ENCODE results near the gene PPP4R1.

- no peak for TF ChIP-seq POLR2A (IDR thresholded peaks at IDR 0.05)
- TF ChIP-seq CTCF (IDR thresholded peaks at IDR 0.05): no peak
Measured at GRCh38 chr18:9663377-9663776, 49.0 kb upstream of the PPP4R1 start.
